Sigmoid colon (tissue), 7 donors: ENCODE results near the gene EN2. TPM values are rescaled to one million over a fixed set of nuclear protein-coding genes. Genes with fewer than 3 reads are reported as not detected.
A peak's percentile ranks its signal among the peaks of the same experiment; 100 is the strongest.

Experiments
- DNase-seq: peaks from one replicate; pipeline ENCODE4 v3.0.0-alpha.2; 2019
- H3K27ac ChIP-seq, 4 donors: fragments of 200-600 bp; sonication (generic); one replicate each; pipeline ENCODE4 v1.5.1; 2016 to 2019; ENCODE audit warnings: mild to moderate bottlenecking in 1 of 4
- H3K27me3 ChIP-seq, 3 donors: fragments of 200-600 bp; sonication (generic); one replicate each; pipeline ENCODE4 v1.5.1; 2019; ENCODE audit warnings: mild to moderate bottlenecking in 1 of 3
- H3K36me3 ChIP-seq, 4 donors: fragments of 200-600 bp; sonication (generic); one replicate each; pipeline ENCODE4 v1.5.1; 2016 to 2019
- H3K4me1 ChIP-seq, 4 donors: fragments of 200-600 bp; sonication (generic); one replicate each; pipeline ENCODE4 v1.5.1; 2017 to 2019
- H3K4me3 ChIP-seq, 4 donors: fragments of 200-600 bp; sonication (generic); one replicate each; pipeline ENCODE4 v1.5.1; 2017 to 2019; ENCODE audit warnings: mild to moderate bottlenecking in 2 of 4, moderate library complexity in 1 of 4
- H3K9me3 ChIP-seq, 4 donors: fragments of 200-600 bp in 3 of 4; sonication (generic) in 3 of 4; one replicate each; pipeline versions ENCODE4 v1.5.1 to v1.6.1; 2013 to 2019
- CTCF ChIP-seq, 4 experiments: fragments of 450-650 bp in 3 of 4; fragments of 200-600 bp in 1 of 4; IDR thresholded peaks; one replicate each; pipeline ENCODE4 v1.5.1; 2016 to 2019; ENCODE audit warnings: antibody characterized with exemption in 4 of 4, mild to moderate bottlenecking in 3 of 4, moderate library complexity in 2 of 4
- EP300 ChIP-seq, 4 donors: sonication (generic); formaldehyde crosslinking; IDR thresholded peaks; one replicate each; pipeline ENCODE4 v1.6.1; 2017; ENCODE audit warnings: antibody characterized with exemption in 4 of 4
- POLR2A ChIP-seq, 2 donors: fragments of 450-650 bp; IDR thresholded peaks; one replicate each; pipeline ENCODE4 v1.6.1; 2016; ENCODE audit warnings: antibody characterized with exemption in 2 of 2, mild to moderate bottlenecking in 2 of 2, moderate library complexity in 2 of 2
- POLR2AphosphoS5 ChIP-seq, 4 donors: sonication (generic); formaldehyde crosslinking; IDR thresholded peaks; one replicate each; pipeline ENCODE4 v1.6.1; 2017; ENCODE audit warnings: antibody characterized with exemption in 4 of 4
- WGBS, 2 donors: extraction: QIAGEN DNeasy Blood & Tissue Kit; methylation state at CpG; one replicate each; pipeline ENCODE4 v1.1.7; 2013; 5-methylcytosine and 5-hydroxymethylcytosine counted together
- intact Hi-C: fragments of 100-400 bp; cut with DNase I; formaldehyde crosslinking; loops from one replicate; pipeline ENCODE4 v1.15.1; 2023
- polyA plus RNA-seq, 3 donors: library from polyadenylated mRNA; stranded (reverse); fragments of 200-250 nt; gene quantifications; one replicate each; pipeline ENCODE4 v1.2.3, GENCODE V29; 2013
- total RNA-seq, 4 donors: library from RNA; depleted of rRNA; stranded (reverse); fragments of >200 nt; gene quantifications; one replicate each; pipeline ENCODE4 v1.1.0, GENCODE V29; 2016
- donor health status: healthy with polysubstance abuse.
- donor health status: Bipolar disorder and iron deficiency.
- donor health status: healthy.

EN2 gene
- total and polyA plus RNA-seq, 7 donors = 0.14 to 0.16 TPM; not detected in 5

- DNase-seq = peak; percentile 79
- no peak overlapping the region for H3K27ac ChIP-seq
- H3K9me3 ChIP-seq = no peaks in the 10 kb centered on the region
- peaks cover 89 to 97% (median 93%) of the 10 kb centered on the region in 3 donors for H3K27me3 ChIP-seq
- H3K4me3 ChIP-seq = peak overlapping the region; percentile 30 to 52 (median 43)
- H3K4me1 ChIP-seq = peaks cover 0 to 52% (median 50%) of the 10 kb centered on the region in 4 donors
- H3K36me3 ChIP-seq = no peaks in the 10 kb centered on the region
- no peak for TF ChIP-seq EP300 (IDR thresholded peaks at IDR 0.05)
- TF ChIP-seq CTCF (IDR thresholded peaks at IDR 0.05) = no peak
- TF ChIP-seq POLR2AphosphoS5 (IDR thresholded peaks at IDR 0.05) = peak in 1 of 4 donors; percentile 32
- no peak for TF ChIP-seq POLR2A (IDR thresholded peaks at IDR 0.05)
- 1 to 2% methylated on average over 69 of the region's 69 CpGs for WGBS, 2 donors
- intact Hi-C loops = no loop called here
These were observed 988 bp upstream of the EN2 start for GRCh38 chr7:155456738-155457543.

GRCh38 chr7:155457544-155458110 lies 302 bp upstream of the EN2 start:
- H3K27ac ChIP-seq = no peak overlapping the region
- peak overlapping the region; percentile 30 to 52 (median 43) for H3K4me3 ChIP-seq
- H3K9me3 ChIP-seq = no peaks in the 10 kb centered on the region
- intact Hi-C loops = no loop called here
- no peak for DNase-seq
- peaks cover 0 to 52% (median 50%) of the 10 kb centered on the region in 4 donors for H3K4me1 ChIP-seq
- H3K27me3 ChIP-seq = peaks cover 88 to 97% (median 95%) of the 10 kb centered on the region in 3 donors
- TF ChIP-seq POLR2AphosphoS5 (IDR thresholded peaks at IDR 0.05) (no peak), POLR2A (IDR thresholded peaks at IDR 0.05) (no peak), EP300 (IDR thresholded peaks at IDR 0.05) (no peak), CTCF (IDR thresholded peaks at IDR 0.05) (no peak)
- WGBS, 2 donors = 2% methylated on average over 98 of the region's 98 CpGs
- no peaks in the 10 kb centered on the region for H3K36me3 ChIP-seq

GRCh38 chr7:155458878-155459699 lies 1.2 kb downstream of the EN2 start:
- H3K36me3 ChIP-seq = no peaks in the 10 kb centered on the region
- no peak for DNase-seq
- H3K9me3 ChIP-seq = no peaks in the 10 kb centered on the region
- peaks cover 0 to 45% (median 43%) of the 10 kb centered on the region in 4 donors for H3K4me1 ChIP-seq
- TF ChIP-seq CTCF (IDR thresholded peaks at IDR 0.05) = no peak
- intact Hi-C loops = no loop called here
- H3K27me3 ChIP-seq = peaks cover 74 to 97% (median 94%) of the 10 kb centered on the region in 3 donors
- H3K4me3 ChIP-seq = peak overlapping the region in 3 of 4 donors; percentile 22 to 38 (median 25)
- WGBS, 2 donors = 3 to 4% methylated on average over 68 of the region's 68 CpGs
- no peak overlapping the region for H3K27ac ChIP-seq

- Histone ChIP-seq H3K4me1 (peaks cover 0 to 38% (median 35%) of the 10 kb centered on the region in 4 donors), H3K36me3 (no peaks in the 10 kb centered on the region), H3K9me3 (no peaks in the 10 kb centered on the region), H3K27me3 (peaks cover 74 to 97% (median 92%) of the 10 kb centered on the region in 3 donors), H3K4me3 (no peak overlapping the region), H3K27ac (no peak overlapping the region)
- intact Hi-C loops = no loop called here
- WGBS, 2 donors = 3 to 5% methylated on average over 34 of the region's 34 CpGs
- DNase-seq = no peak
- TF ChIP-seq POLR2A (IDR thresholded peaks at IDR 0.05) = no peak
- no peak for TF ChIP-seq EP300 (IDR thresholded peaks at IDR 0.05)
- no peak for TF ChIP-seq POLR2AphosphoS5 (IDR thresholded peaks at IDR 0.05)
- TF ChIP-seq CTCF (IDR thresholded peaks at IDR 0.05) = no peak
These were observed 2.0 kb downstream of the EN2 start for GRCh38 chr7:155459700-155460461.
